ENCODE results near the gene LAMC1.
A peak's percentile ranks its signal among the peaks of the same experiment; 100 is the strongest.

LAMC1 gene

GRCh38 chr1:183025010-183025337, 1.8 kb downstream of the LAMC1 start:
- TF ChIP-seq, protein P1, sequence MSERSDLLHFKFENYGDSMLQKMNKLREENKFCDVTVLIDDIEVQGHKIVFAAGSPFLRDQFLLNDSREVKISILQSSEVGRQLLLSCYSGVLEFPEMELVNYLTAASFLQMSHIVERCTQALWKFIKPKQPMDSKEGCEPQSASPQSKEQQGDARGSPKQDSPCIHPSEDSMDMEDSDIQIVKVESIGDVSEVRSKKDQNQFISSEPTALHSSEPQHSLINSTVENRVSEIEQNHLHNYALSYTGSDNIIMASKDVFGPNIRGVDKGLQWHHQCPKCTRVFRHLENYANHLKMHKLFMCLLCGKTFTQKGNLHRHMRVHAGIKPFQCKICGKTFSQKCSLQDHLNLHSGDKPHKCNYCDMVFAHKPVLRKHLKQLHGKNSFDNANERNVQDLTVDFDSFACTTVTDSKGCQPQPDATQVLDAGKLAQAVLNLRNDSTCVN (tag by site-specific recombination; optimal IDR thresholded peaks at IDR 0.05): no peak
- TF ChIP-seq ZNF707 (tag by site-specific recombination; IDR thresholded peaks at IDR 0.05): no peak
- TF ChIP-seq HOXD13 (CRISPR knock-in tag; IDR thresholded peaks at IDR 0.05; ENCODE audit: borderline replicate concordance): no peak
- no peak for TF ChIP-seq REST (tag by site-specific recombination; IDR thresholded peaks at IDR 0.05)
- TF ChIP-seq ZXDB (tag by site-specific recombination; IDR thresholded peaks at IDR 0.05): no peak
- TF ChIP-seq ZBTB48 (tag by site-specific recombination; IDR thresholded peaks at IDR 0.05): peak; percentile 26; the same call in 1 of the 2 replicates
- peak; percentile 9; the same call in 1 of the 2 replicates for TF ChIP-seq ZNF366 (tag by site-specific recombination; conservative IDR thresholded peaks at IDR 0.05)
- 0 out of 2 replicates have a peak, but pooled peaks have one; percentile 15 for TF ChIP-seq OSR2 (tag by site-specific recombination; IDR thresholded peaks at IDR 0.05)
- H3K9me3 ChIP-seq (ENCODE audit: control insufficient read depth, insufficient read depth, low read depth, low read length): no peaks in the 10 kb centered on the region
- peaks cover 0 to 4% of the 10 kb centered on the region in 2 experiments; a peak in 1 of 3 replicates for H3K36me3 ChIP-seq (ENCODE audit: control insufficient read depth in 2 of 2, insufficient read depth in 1 of 2, low read length in 2 of 2)
- CTCF ChIA-PET: interaction anchor here (0.8 to 2.4 kb wide), 5 partner anchors 47 to 87 kb away, joined by 3 to 17 read pairs (median 3); no protein-coding TSS in a partner anchor
- peak overlapping the region; percentile 80 for H3K4me3 ChIP-seq (ENCODE audit: low read depth, low read length)
- H3K4me1 ChIP-seq (ENCODE audit: control insufficient read depth, insufficient read depth, low read length): peaks cover 19% of the 10 kb centered on the region; the same call in 1 of the 2 replicates
- H3K27ac ChIP-seq (ENCODE audit: extremely low read depth, low read depth, low read length): peak overlapping the region; percentile 96
- POLR2A ChIA-PET: interaction anchor here (0.7 to 1.9 kb wide), 5 partner anchors 27 to 227 kb away, joined by 3 to 5 read pairs (median 3); no protein-coding TSS in a partner anchor

DNA sequence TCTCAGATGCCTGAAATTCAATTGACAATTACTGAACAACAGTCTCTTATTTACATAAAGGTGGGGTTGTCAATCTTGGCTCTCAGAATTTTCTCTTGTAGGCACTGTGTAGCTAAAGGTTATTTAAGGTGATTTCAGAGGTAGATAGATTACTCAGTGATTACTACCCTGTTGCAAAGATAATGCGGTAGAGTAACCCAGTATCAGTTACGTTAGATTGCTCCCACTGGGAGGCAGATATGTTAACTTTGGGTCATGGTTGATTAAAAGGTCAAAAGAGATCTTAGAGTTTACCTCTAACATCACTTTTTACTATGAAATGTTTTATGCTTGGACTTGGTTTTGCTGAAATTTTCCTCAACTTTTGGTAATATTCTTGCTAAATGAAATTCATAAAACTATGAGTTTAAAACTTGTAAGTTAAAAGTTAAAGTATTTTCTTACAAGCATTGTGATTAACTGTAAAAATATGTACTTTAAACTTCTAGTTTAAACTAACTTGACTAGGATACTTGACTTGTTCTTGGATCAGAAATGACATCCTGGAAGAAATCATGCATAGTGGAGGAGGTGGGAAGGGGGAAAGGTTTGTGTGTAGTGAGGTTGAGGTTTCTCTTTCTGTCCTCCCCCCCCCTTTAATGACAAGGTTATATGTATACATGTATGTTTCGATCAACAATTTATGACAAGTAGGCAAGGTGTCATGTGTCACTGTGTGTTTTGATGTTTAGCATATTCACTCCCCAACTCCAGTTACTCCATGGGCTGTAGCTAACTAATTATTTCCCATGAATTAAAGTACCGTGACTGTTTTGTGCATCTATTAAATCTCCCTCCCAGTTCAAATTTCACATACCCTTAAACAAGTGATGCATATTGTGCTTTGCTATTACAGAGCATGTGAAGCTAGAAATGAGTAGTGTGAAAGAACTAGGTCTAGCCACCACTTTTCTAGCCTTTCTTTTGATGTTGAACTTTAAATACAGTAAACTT, 2.9 kb downstream of the LAMC1 start:
- Histone ChIP-seq H3K27ac (ENCODE audit: extremely low read depth, low read depth, low read length) (peak overlapping the region; percentile 53), H3K36me3 (ENCODE audit: control insufficient read depth in 2 of 2, insufficient read depth in 1 of 2, low read length in 2 of 2) (peaks cover 0 to 4% of the 10 kb centered on the region in 2 experiments; a peak in 1 of 3 replicates), H3K9me3 (ENCODE audit: control insufficient read depth, insufficient read depth, low read depth, low read length) (no peaks in the 10 kb centered on the region), H3K4me1 (ENCODE audit: control insufficient read depth, insufficient read depth, low read length) (peaks cover 19% of the 10 kb centered on the region; the same call in 1 of the 2 replicates), H3K4me3 (ENCODE audit: low read depth, low read length) (peak overlapping the region; percentile 80)
- CTCF ChIA-PET: interaction anchor here (0.5 to 2.4 kb wide), 6 partner anchors 15 to 115 kb away, joined by 3 to 17 read pairs (median 4); no protein-coding TSS in a partner anchor
- POLR2A ChIA-PET: interaction anchor here (0.6 to 1.9 kb wide), 6 partner anchors 10 to 574 kb away, joined by 3 to 7 read pairs (median 5); no protein-coding TSS in a partner anchor
- TF ChIP-seq ZNF518A (tag by site-specific recombination; conservative IDR thresholded peaks at IDR 0.05; ENCODE audit: low read depth) (0 out of 2 replicates have a peak, but pooled peaks have one; percentile 19), SETDB1 (IDR thresholded peaks at IDR 0.05; ENCODE audit: insufficient read length, low read length) (no peak), EGR2 (tag by site-specific recombination; IDR thresholded peaks at IDR 0.05; ENCODE audit: low read depth) (no peak), ZSCAN23 (tag by site-specific recombination; IDR thresholded peaks at IDR 0.05) (peak; percentile 97), ZBTB8A (tag by site-specific recombination; IDR thresholded peaks at IDR 0.05) (no peak), ZFP41 (tag by site-specific recombination; IDR thresholded peaks at IDR 0.05; ENCODE audit: borderline replicate concordance) (no peak), ZBTB44 (tag by site-specific recombination; IDR thresholded peaks at IDR 0.05) (peak; percentile 97), ZSCAN18 (tag by site-specific recombination; IDR thresholded peaks at IDR 0.05) (no peak), ZNF76 (tag by site-specific recombination; IDR thresholded peaks at IDR 0.05; ENCODE audit: borderline replicate concordance, low read depth) (peak; percentile 39; the same call in 1 of the 2 replicates)

Data from HEK293 (cell line).